ENCODE results near the gene SDK2.

Gene SDK2

GRCh38 chr17:73536700-73537605 lies 107.3 kb downstream of the SDK2 start:
- H3K4me3 Mint-ChIP-seq = no peak overlapping the region
- no peaks in the 10 kb centered on the region for H3K4me1 Mint-ChIP-seq
- no peaks in the 10 kb centered on the region for H3K9me3 Mint-ChIP-seq
- no peaks in the 10 kb centered on the region for H3K36me3 Mint-ChIP-seq
- CTCF ChIA-PET = no interaction called here
- peaks cover 10% of the 10 kb centered on the region for H3K27me3 Mint-ChIP-seq
- DNase-seq = no peak
- H3K27ac Mint-ChIP-seq = no peak overlapping the region

- H3K9me3 Mint-ChIP-seq = no peaks in the 10 kb centered on the region
- DNase-seq = no peak
- peaks cover 12% of the 10 kb centered on the region for H3K27me3 Mint-ChIP-seq
- CTCF ChIA-PET = no interaction called here
- no peak overlapping the region for H3K27ac Mint-ChIP-seq
- H3K4me3 Mint-ChIP-seq = no peak overlapping the region
- H3K4me1 Mint-ChIP-seq = no peaks in the 10 kb centered on the region
- H3K36me3 Mint-ChIP-seq = no peaks in the 10 kb centered on the region
Observed at GRCh38 chr17:73535746-73536145, 108.5 kb downstream of the SDK2 start.

- Mint-ChIP-seq H3K36me3 (no peaks in the 10 kb centered on the region), H3K27ac (peak overlapping the region; percentile 11), H3K4me3 (no peak overlapping the region), H3K27me3 (peaks cover 9% of the 10 kb centered on the region), H3K9me3 (no peaks in the 10 kb centered on the region), H3K4me1 (no peaks in the 10 kb centered on the region)
- CTCF ChIA-PET = no interaction called here
- DNase-seq = no peak
Observed at GRCh38 chr17:73534209-73534909, 109.9 kb downstream of the SDK2 start.

- H3K27me3 Mint-ChIP-seq = peaks cover 3% of the 10 kb centered on the region
- no peak for DNase-seq
- H3K36me3 Mint-ChIP-seq = no peaks in the 10 kb centered on the region
- CTCF ChIA-PET = no interaction called here
- no peaks in the 10 kb centered on the region for H3K9me3 Mint-ChIP-seq
- H3K4me1 Mint-ChIP-seq = no peaks in the 10 kb centered on the region
- H3K4me3 Mint-ChIP-seq = no peak overlapping the region
- H3K27ac Mint-ChIP-seq = no peak overlapping the region
Observed at GRCh38 chr17:73533781-73534180, 110.5 kb downstream of the SDK2 start.

GRCh38 chr17:73533127-73533526 lies 111.1 kb downstream of the SDK2 start:
- H3K27me3 Mint-ChIP-seq = peaks cover 3% of the 10 kb centered on the region
- H3K9me3 Mint-ChIP-seq = no peaks in the 10 kb centered on the region
- CTCF ChIA-PET = no interaction called here
- H3K36me3 Mint-ChIP-seq = no peaks in the 10 kb centered on the region
- no peak for DNase-seq
- no peak overlapping the region for H3K4me3 Mint-ChIP-seq
- H3K27ac Mint-ChIP-seq = no peak overlapping the region
- H3K4me1 Mint-ChIP-seq = no peaks in the 10 kb centered on the region

- Mint-ChIP-seq H3K4me3 (no peak overlapping the region), H3K4me1 (no peaks in the 10 kb centered on the region), H3K36me3 (no peaks in the 10 kb centered on the region), H3K9me3 (no peaks in the 10 kb centered on the region), H3K27me3 (peaks cover 7% of the 10 kb centered on the region), H3K27ac (no peak overlapping the region)
- CTCF ChIA-PET = no interaction called here
- DNase-seq = no peak
Observed at GRCh38 chr17:73532421-73532901, 111.8 kb downstream of the SDK2 start.

- H3K9me3 Mint-ChIP-seq = no peaks in the 10 kb centered on the region
- H3K36me3 Mint-ChIP-seq = no peaks in the 10 kb centered on the region
- no peak overlapping the region for H3K4me3 Mint-ChIP-seq
- no peaks in the 10 kb centered on the region for H3K4me1 Mint-ChIP-seq
- CTCF ChIA-PET = no interaction called here
- DNase-seq = no peak
- H3K27ac Mint-ChIP-seq = no peak overlapping the region
- peaks cover 8% of the 10 kb centered on the region for H3K27me3 Mint-ChIP-seq
Observed at GRCh38 chr17:73531158-73531557, 113.1 kb downstream of the SDK2 start.

GRCh38 chr17:73528679-73529078 lies 115.6 kb downstream of the SDK2 start:
- no peak overlapping the region for H3K27ac Mint-ChIP-seq
- H3K27me3 Mint-ChIP-seq = peaks cover 8% of the 10 kb centered on the region
- H3K36me3 Mint-ChIP-seq = no peaks in the 10 kb centered on the region
- no peaks in the 10 kb centered on the region for H3K4me1 Mint-ChIP-seq
- H3K4me3 Mint-ChIP-seq = no peak overlapping the region
- no peak for DNase-seq
- CTCF ChIA-PET = interaction anchor here (1.6 kb wide), 1 partner anchor 14 kb away, joined by 4 read pairs; no protein-coding TSS in a partner anchor
- no peaks in the 10 kb centered on the region for H3K9me3 Mint-ChIP-seq

- CTCF ChIA-PET = no interaction called here
Observed at GRCh38 chr17:73526952-73527351, 117.3 kb downstream of the SDK2 start.

GRCh38 chr17:73524941-73525679 lies 119.1 kb downstream of the SDK2 start:
- no peaks in the 10 kb centered on the region for H3K36me3 Mint-ChIP-seq
- H3K9me3 Mint-ChIP-seq = no peaks in the 10 kb centered on the region
- H3K27ac Mint-ChIP-seq = no peak overlapping the region
- H3K4me1 Mint-ChIP-seq = no peaks in the 10 kb centered on the region
- CTCF ChIA-PET = no interaction called here
- peaks cover 4% of the 10 kb centered on the region for H3K27me3 Mint-ChIP-seq
- DNase-seq = no peak
- no peak overlapping the region for H3K4me3 Mint-ChIP-seq

More at GRCh38 chr17:73526952-73527351, 117.3 kb downstream of the SDK2 start:
- Mint-ChIP-seq H3K4me3 (no peak overlapping the region), H3K9me3 (no peaks in the 10 kb centered on the region), H3K4me1 (no peaks in the 10 kb centered on the region), H3K27me3 (peaks cover 8% of the 10 kb centered on the region), H3K36me3 (no peaks in the 10 kb centered on the region), H3K27ac (no peak overlapping the region)
- DNase-seq = no peak

- CTCF ChIA-PET = no interaction called here
Observed at GRCh38 chr17:73522696-73523095, 121.5 kb downstream of the SDK2 start.

GRCh38 chr17:73522107-73522506 lies 122.1 kb downstream of the SDK2 start:
- Mint-ChIP-seq H3K9me3 (no peaks in the 10 kb centered on the region), H3K4me1 (no peaks in the 10 kb centered on the region), H3K27ac (no peak overlapping the region), H3K36me3 (no peaks in the 10 kb centered on the region), H3K27me3 (peaks cover 6% of the 10 kb centered on the region), H3K4me3 (no peak overlapping the region)
- CTCF ChIA-PET = no interaction called here
- no peak for DNase-seq

More at GRCh38 chr17:73522696-73523095, 121.5 kb downstream of the SDK2 start:
- H3K27ac Mint-ChIP-seq = no peak overlapping the region
- H3K36me3 Mint-ChIP-seq = no peaks in the 10 kb centered on the region
- peaks cover 7% of the 10 kb centered on the region for H3K27me3 Mint-ChIP-seq
- no peaks in the 10 kb centered on the region for H3K9me3 Mint-ChIP-seq
- H3K4me1 Mint-ChIP-seq = no peaks in the 10 kb centered on the region
- H3K4me3 Mint-ChIP-seq = no peak overlapping the region
- DNase-seq = no peak

GRCh38 chr17:73521376-73521775 lies 122.9 kb downstream of the SDK2 start:
- Mint-ChIP-seq H3K27me3 (peaks cover 6% of the 10 kb centered on the region), H3K36me3 (no peaks in the 10 kb centered on the region), H3K9me3 (no peaks in the 10 kb centered on the region), H3K27ac (no peak overlapping the region), H3K4me3 (no peak overlapping the region), H3K4me1 (no peaks in the 10 kb centered on the region)
- DNase-seq = no peak
- CTCF ChIA-PET = no interaction called here

- Mint-ChIP-seq H3K9me3 (no peaks in the 10 kb centered on the region), H3K4me1 (no peaks in the 10 kb centered on the region), H3K27me3 (peaks cover 11% of the 10 kb centered on the region), H3K27ac (no peak overlapping the region), H3K4me3 (no peak overlapping the region), H3K36me3 (no peaks in the 10 kb centered on the region)
- CTCF ChIA-PET = no interaction called here
- no peak for DNase-seq
Observed at GRCh38 chr17:73520369-73520761, 123.9 kb downstream of the SDK2 start.

Measured in activated naive CD4-positive, alpha-beta T cell treated with anti-CD3 and anti-CD28 coated beads, Interleukin-2, amount 10 ng/mL, durations not matched to agents 7 days and 5 days (primary cell).